LHCN-M2 (cell line): ENCODE data around the gene CD84. TPM values are rescaled to one million over a fixed set of nuclear protein-coding genes. Genes with fewer than 3 reads are reported as not detected.
"Not testable (repeated sequence)": the region's sequence is repeated elsewhere in the genome, so short reads cannot be mapped to it uniquely, and the experiment has no call there.

ENCODE experiments used
- DNase-seq: peaks from one replicate; pipeline ENCODE4 v3.0.0-alpha.2; 2012; ENCODE audit warnings: low read depth
- total RNA-seq: library from RNA; depleted of rRNA; stranded (reverse); fragments of >200 nt; gene quantifications from 2 replicates; pipeline ENCODE4 v1.2.3, GENCODE V29; 2014

The CD84 gene
- total RNA-seq, 1 experiment from 2014 or later = not detected

- no peak for DNase-seq
These were observed 36.9 kb downstream of the CD84 start for GRCh38 chr1:160542303-160542945.

DNA sequence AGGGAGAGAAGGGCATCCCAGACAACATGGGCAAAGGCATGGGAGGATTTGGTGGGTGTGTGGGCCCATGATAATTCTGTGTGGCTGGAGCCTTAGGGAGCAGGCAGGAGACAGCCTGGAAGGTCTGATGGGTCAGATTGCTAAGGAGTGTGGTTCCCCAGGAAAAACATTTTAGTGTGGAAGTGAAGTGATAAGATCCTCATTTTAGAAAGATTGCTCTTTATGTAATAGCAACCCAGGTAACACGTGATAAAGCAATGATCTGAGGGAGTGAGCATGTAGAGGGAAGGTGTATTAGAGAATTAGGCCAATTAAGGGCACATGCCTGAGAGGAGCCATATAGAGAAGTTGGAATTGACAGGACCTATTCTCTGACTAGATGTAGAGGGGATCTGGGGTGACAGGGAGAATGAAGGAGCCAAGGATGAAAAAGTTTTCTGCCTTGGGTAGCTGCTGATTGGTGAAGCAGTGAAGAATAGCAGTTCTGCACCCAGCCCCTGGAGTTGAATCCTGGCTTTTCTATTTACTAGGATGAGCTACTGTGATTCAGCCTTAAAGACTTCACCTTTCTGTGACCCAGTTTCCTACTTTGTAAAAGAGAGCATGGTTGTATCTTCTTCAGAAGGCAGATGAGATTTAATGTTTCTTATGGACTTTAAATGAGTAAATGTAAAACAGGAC lies 37.5 kb downstream of the CD84 start:
- no peak for DNase-seq

DNA sequence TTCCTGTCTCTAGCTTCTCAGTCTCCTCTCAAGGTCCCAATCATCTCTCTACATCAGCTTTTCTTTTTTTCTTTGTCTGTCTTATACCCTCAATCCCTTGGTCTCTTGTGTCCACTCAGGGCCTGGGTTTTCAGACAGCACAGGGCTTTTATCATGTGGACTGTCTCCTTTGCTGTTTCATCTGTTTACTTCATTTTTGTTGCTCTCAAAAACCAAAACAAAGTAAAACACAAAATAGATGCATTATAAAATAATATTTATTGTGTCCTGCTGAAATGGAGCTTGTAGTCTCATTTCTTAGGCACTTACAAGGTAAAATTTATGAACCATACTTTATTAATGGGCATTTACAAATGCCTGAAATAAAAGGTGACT lies 38.5 kb downstream of the CD84 start:
- no peak for DNase-seq

- DNase-seq = no peak
These were observed 39.1 kb downstream of the CD84 start for GRCh38 chr1:160539990-160540858.

- DNase-seq = no peak
These were observed 39.7 kb downstream of the CD84 start for GRCh38 chr1:160539684-160539989.

DNA sequence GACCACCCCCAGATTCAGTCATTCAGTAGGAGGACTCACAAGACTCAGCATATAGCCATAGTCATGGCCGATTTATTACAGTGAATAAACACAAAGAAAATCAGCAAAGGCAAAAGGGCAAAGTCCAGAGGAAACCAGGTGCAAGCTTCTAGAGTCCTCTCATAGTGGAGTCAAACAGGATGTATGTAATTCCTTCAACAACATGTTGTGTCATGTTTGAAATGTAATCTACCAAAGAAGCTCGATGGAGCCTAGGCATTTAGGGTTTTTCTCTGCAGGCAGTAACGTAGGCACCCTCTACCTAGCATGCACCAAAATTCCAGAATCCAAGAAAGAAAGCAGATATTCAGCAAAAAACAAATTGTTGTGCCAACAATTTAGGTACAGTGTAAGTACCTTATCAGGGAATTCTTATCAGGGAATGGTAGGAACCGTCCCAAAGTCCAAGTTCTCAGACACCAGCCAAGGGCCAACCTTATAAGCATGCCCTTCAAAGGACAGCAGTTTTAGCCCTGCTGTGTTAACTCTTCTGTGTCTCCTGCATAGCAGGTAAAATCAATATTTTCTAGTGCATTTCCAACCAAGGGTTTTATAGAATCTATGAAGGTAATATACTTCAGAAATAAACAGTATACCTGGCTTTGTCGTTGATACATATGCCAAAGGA lies 40.2 kb downstream of the CD84 start:
- DNase-seq = no peak

DNA sequence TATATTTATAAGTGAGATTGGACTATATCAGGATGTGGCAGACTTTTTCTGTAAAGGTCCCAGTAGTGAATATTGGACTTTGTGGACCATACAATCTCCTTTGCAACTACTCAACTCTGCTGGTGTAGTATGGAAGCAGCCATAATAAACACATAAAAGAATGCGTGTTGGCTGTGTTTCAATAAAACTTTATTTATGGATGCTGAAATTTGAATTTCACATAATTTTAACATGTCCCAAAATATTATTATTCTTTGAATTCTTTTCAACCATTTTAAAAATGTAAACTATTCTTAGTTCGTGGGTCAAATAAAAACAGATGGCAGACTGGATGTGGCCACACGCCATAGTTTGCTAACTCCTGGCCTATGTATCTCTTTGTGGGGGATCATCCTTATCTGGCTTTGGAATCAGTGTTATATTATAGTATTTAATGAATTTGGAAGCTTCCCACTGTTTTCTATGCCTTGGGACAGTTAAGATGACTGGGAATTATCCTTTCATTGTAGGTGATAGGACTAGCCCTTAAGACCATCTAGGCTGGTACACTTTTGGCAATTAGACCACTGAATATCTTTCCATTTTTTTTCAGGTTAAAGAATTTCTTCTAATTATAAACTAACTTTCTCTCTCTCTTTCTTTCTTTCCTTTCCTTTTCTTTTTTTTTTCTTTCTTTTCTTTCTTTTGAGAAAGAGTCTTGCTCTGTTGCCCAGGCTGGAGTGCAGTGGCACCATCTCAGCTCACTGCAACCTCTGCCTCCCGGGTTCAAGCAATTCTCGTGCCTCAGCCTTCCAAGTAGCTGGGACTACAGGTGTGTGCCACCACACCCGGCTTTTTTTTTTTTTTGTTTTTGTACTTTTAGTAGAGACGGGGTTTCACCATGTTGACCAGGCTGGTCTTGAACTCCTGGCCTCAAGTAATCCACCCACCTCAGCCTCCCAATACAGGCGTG lies 41.3 kb downstream of the CD84 start:
- DNase-seq = no peak

GRCh38 chr1:160534823-160535605 lies 44.3 kb downstream of the CD84 start:
- no peak for DNase-seq

- DNase-seq = not testable (repeated sequence)
These were observed 46.8 kb downstream of the CD84 start for GRCh38 chr1:160532557-160532813.

DNA sequence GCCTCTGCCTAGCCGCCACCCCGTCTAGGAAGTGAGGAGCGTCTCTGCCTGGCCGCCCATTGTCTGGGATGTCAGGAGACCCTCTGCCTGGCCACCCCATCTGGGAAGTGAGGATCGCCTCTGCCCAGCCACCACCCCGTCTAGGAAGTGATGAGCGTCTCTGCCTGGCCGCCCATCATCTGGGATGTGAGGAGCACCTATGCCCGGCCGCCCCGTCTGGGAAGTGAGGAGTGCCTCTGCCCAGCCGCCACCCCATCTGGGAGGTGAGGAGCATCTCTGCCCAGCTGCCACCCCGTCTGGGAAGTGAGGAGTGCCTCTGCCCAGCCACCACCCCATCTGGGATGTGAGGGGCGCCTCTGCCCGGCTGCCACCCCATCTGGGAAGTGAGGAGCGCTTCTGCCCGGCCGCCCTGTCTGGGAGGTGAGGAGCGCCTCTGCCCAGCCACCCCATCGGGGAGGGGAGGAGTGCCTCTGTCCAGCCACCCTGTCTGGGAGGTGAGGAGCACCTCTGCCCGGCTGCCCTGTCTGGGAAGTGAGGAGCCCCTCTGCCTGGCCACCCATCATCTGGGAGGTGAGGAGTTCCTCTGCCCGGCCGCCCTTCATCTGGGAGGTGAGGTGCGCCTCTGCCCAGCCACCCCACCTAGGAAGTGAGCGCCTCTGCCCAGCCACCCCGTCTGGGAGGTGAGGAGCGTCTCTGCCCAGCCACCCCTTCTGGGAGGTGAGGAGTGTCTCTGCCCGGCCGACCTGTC lies 47.3 kb downstream of the CD84 start:
- not testable (repeated sequence) for DNase-seq

DNA sequence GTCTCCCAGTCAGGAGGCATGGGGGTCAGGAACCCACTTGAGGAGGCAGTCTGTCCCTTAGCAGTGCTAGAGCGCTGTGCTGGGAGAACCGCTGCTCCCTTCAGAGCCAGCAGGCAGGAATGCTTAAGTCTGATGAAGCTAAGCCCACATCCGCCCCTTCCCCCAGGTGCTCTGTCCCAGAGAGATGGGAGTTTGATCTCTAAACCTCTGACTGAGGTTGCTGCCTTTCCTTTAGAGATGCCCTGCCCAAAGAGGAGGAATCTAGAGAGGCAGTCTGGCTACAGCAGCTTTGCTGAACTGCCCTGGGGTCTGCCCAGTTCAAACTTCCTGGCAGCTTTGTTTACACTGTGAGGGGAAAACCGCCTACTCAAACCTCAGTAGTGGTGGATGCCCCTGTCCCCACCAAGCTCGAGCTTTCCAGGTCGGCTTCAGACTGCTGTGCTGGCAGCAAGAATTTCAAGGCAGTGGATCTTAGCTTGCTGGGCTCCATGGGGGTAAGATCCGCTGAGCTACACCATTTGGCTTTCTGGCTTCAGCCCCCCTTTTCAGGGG lies 49.8 kb downstream of the CD84 start:
- not testable (repeated sequence) for DNase-seq

- not testable (repeated sequence) for DNase-seq
These were observed 55.5 kb downstream of the CD84 start for GRCh38 chr1:160523789-160524188.

DNA sequence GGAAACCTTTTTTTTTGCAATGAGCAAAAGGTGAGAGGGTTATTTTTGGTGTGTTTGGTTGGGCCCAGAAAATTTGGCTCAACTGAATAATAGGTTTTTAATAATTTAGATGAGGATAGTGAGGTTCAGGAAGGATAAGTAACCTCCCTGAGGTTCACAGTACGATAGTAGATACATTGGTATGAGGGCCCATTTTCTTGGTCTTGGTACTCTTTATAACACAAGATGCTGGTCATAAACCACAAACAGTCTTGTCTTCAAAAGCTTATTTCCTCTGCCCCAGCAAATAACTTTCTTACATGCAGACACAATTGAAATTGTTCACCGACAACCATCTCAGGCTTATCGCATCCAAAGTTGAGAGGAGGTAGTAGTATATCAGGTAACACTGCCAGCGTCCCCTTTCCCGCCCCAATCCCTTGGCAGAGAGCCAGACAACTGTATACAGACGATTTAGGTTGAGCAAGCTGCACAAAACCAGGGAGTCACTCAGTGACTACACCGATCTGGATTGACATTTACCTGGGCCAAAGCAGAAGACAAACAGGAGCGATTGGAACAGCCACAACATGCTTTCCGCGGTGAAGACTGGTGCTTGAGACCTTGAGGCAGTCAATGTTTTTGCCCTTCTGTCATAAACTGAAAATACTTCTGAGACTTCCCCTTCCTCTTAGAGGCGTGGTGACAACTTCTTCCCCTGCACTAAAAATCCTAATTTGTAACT lies 56.5 kb downstream of the CD84 start, which contains the start of gene SLAMF6:
SLAMF6 (minus strand) TSS at position 634 of the 724 bp plus-strand sequence; CDS start at position 571, 63 bp downstream.
- DNase-seq = no peak

DNA sequence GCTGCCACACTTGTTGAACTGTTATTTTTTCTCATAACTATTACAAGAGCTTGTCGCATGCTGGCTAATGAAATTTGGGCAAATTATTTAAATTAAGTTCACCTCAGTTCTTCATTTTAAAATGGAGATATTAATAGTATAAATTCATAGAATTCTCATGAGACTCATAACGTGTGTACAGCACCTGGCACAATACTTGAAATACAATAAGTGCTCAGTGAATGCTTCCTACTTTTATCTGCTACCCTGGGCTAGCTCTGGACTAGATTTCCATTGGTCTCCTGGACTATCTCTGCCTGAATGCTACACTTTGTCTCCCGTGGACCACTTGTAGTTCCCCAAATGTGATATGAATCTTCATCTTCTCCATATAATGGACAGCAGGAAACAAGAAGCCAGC lies 57.2 kb downstream of the CD84 start:
- no peak for DNase-seq

- no peak for DNase-seq
These were observed 57.7 kb downstream of the CD84 start for GRCh38 chr1:160521554-160521953.

DNA sequence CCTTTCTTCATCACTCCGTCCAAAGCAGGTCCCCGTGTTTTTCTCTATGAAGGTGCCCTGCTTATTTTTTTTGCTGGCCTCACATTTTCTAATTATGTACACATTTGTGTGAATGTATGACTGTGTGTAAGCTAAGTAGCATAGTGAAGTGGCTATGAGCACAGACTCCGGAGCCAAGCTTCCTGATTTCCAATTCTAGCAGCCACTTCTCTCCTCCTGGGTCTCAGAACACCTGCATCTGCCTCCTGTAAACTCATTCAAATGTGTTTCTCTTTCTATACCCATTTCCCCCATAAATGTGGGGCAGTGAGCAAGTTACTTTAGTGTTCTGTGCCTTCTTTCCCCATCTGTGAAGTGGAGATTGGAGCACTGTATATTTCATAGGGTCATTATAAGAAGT lies 58.3 kb downstream of the CD84 start:
- no peak for DNase-seq

DNA sequence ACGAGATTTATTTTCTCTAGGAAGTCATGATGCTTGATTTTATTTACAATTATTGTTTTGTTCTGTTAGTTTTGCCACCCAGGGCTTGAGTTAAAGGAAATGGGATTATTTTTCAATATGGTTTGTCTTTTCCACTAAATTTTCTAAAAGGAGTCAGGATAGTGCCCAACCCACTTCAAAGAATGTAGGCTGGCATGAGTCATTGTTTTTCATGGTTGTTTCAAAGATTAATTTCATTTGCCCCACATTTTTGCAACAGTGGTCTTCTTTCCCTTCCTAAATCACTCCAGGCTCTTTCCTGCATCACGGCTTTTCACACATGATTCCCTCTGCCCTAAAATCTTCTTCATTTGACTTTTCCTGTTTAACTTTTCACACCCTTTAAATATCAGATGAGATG lies 58.7 kb downstream of the CD84 start:
- DNase-seq = no peak

DNA sequence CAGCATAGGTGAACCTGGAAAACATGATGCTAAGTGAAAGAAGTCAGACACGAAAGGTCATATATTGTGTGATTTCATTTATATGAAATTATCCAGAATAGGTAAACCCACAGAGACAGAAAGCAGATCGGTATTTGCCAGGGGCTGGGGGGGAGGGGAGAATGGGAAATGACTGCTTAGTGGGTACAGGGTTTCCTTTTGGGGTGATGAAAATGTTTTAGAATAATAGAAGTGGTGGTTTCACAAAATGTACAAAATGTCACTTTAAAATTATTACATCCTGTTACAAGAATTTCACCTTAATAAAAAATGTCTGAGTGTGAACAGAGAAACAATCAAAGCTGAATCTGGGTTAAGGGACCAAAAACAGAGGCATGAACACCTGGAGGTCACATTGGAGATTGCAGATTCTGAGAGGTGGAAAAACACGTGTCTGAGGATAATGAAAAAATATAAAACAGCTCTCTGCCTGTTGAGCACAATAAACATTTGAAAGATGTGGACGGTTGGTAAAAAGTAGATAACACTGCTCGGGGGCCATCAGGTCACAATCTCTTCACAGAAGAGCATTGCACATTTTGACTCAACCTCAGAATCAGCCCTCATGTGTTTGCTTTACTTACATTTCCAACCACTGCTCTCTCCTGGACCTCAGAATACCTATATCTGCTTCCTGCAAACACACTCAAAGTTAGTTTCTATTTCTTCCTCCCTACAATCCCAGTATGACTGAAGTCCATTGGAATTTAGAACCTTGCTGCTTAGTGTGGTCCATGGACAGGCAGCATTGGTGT lies 59.5 kb downstream of the CD84 start:
- DNase-seq = no peak
